ENCODE data around the gene PARP1.

Gene PARP1

GRCh38 chr1:226363801-226364513 is 43.9 kb downstream of the PARP1 start:
- Histone ChIP-seq H3K14ac (ENCODE audit: low read length in 2 of 2) (no peak overlapping the region), H3K4me1 (ENCODE audit: control insufficient read depth, insufficient read depth, low read depth, low read length) (peaks cover 12% of the 10 kb centered on the region), H3K79me1 (replicated peaks; ENCODE audit: low read length, poor library complexity, severe bottlenecking) (peaks cover 14% of the 10 kb centered on the region), H3K4me2 (ENCODE audit: low read length, poor library complexity, severe bottlenecking) (no peak overlapping the region), H4K8ac (ENCODE audit: low read length) (no peak overlapping the region), H3K23ac (ENCODE audit: low read length in 2 of 2) (no peak overlapping the region), H2BK15ac (ENCODE audit: low read depth, poor library complexity, severe bottlenecking) (no peak overlapping the region), H3K4ac (ENCODE audit: low read depth in 1 of 2, low read length in 2 of 2) (no peak overlapping the region), H2BK12ac (ENCODE audit: low read length in 2 of 2) (no peak overlapping the region), H2AFZ (ENCODE audit: low read depth, low read length) (no peak overlapping the region), H3K27ac (ENCODE audit: low read length, poor library complexity, severe bottlenecking) (peak overlapping the region; percentile 6), H3K27me3 (ENCODE audit: control insufficient read depth in 1 of 2, insufficient read depth in 1 of 2, low read length in 2 of 2) (no peaks in the 10 kb centered on the region), H4K91ac (ENCODE audit: low read length) (no peak overlapping the region), H2BK120ac (ENCODE audit: low read depth, low read length) (no peak overlapping the region), H2BK5ac (ENCODE audit: low read depth, low read length, poor library complexity, severe bottlenecking) (no peak overlapping the region), H3K9ac (ENCODE audit: low read length) (no peak overlapping the region), H3K4me3 (ENCODE audit: insufficient read depth in 1 of 2, low read depth in 1 of 2, low read length in 2 of 2) (no peak overlapping the region), H3K18ac (ENCODE audit: low read depth in 1 of 2, low read length in 2 of 2) (no peak overlapping the region), H3K36me3 (ENCODE audit: control insufficient read depth in 1 of 2, insufficient read depth in 2 of 2, low read depth in 1 of 2, low read length in 2 of 2) (peaks cover 67 to 94% of the 10 kb centered on the region in 2 experiments), H3K9me3 (ENCODE audit: control insufficient read depth, low read length) (no peaks in the 10 kb centered on the region), H2AK5ac (ENCODE audit: low read length, severe bottlenecking) (no peak overlapping the region)
- WGBS, result 86% methylated on average over 9 of the region's 9 CpGs
- no peak for DNase-seq

- Histone ChIP-seq H3K27me3 (ENCODE audit: control insufficient read depth in 1 of 2, insufficient read depth in 1 of 2, low read length in 2 of 2) (no peaks in the 10 kb centered on the region), H3K4me2 (ENCODE audit: low read length, poor library complexity, severe bottlenecking) (no peak overlapping the region), H3K27ac (ENCODE audit: low read length, poor library complexity, severe bottlenecking) (no peak overlapping the region), H3K36me3 (ENCODE audit: control insufficient read depth in 1 of 2, insufficient read depth in 2 of 2, low read depth in 1 of 2, low read length in 2 of 2) (peaks cover 64 to 93% of the 10 kb centered on the region in 2 experiments), H2AK5ac (ENCODE audit: low read length, severe bottlenecking) (no peak overlapping the region), H3K14ac (ENCODE audit: low read length in 2 of 2) (no peak overlapping the region), H2AFZ (ENCODE audit: low read depth, low read length) (no peak overlapping the region), H3K4ac (ENCODE audit: low read depth in 1 of 2, low read length in 2 of 2) (no peak overlapping the region), H4K8ac (ENCODE audit: low read length) (no peak overlapping the region), H2BK15ac (ENCODE audit: low read depth, poor library complexity, severe bottlenecking) (no peak overlapping the region), H3K4me3 (ENCODE audit: insufficient read depth in 1 of 2, low read depth in 1 of 2, low read length in 2 of 2) (no peak overlapping the region), H3K18ac (ENCODE audit: low read depth in 1 of 2, low read length in 2 of 2) (no peak overlapping the region), H3K9me3 (ENCODE audit: control insufficient read depth, low read length) (no peaks in the 10 kb centered on the region), H4K91ac (ENCODE audit: low read length) (no peak overlapping the region), H3K4me1 (ENCODE audit: control insufficient read depth, insufficient read depth, low read depth, low read length) (peaks cover 8% of the 10 kb centered on the region), H2BK5ac (ENCODE audit: low read depth, low read length, poor library complexity, severe bottlenecking) (no peak overlapping the region), H3K9ac (ENCODE audit: low read length) (no peak overlapping the region), H2BK120ac (ENCODE audit: low read depth, low read length) (no peak overlapping the region), H2BK12ac (ENCODE audit: low read length in 2 of 2) (no peak overlapping the region), H3K79me1 (replicated peaks; ENCODE audit: low read length, poor library complexity, severe bottlenecking) (peaks cover 8% of the 10 kb centered on the region), H3K23ac (ENCODE audit: low read length in 2 of 2) (no peak overlapping the region)
- no peak for DNase-seq
- WGBS, result 98% methylated on average over 8 of the region's 9 CpGs
Measured at GRCh38 chr1:226362891-226363447, 44.9 kb downstream of the PARP1 start.

DNA sequence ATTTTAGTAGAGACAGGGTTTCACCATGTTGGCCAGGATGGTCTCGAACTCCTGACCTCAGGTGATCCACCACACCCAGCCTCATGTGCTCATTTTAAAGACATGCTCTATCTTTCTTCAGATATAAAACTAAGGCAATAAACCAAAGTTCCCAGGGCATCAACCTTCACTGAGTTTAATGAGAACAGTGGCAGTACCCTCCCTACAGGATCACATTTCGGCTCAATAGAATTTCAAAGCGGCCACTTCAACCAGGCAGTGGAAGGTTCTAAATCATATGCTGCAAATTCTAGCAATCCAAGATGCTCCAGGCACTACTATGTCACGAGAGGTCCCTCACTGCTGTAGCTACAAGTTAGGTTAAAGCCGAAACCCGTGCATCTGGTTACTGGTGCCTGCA is 45.5 kb downstream of the PARP1 start:
- Histone ChIP-seq H3K4me2 (ENCODE audit: low read length, poor library complexity, severe bottlenecking) (no peak overlapping the region), H2BK12ac (ENCODE audit: low read length in 2 of 2) (no peak overlapping the region), H2AK5ac (ENCODE audit: low read length, severe bottlenecking) (no peak overlapping the region), H3K27ac (ENCODE audit: low read length, poor library complexity, severe bottlenecking) (no peak overlapping the region), H3K18ac (ENCODE audit: low read depth in 1 of 2, low read length in 2 of 2) (no peak overlapping the region), H3K4me3 (ENCODE audit: insufficient read depth in 1 of 2, low read depth in 1 of 2, low read length in 2 of 2) (no peak overlapping the region), H2BK120ac (ENCODE audit: low read depth, low read length) (no peak overlapping the region), H2BK5ac (ENCODE audit: low read depth, low read length, poor library complexity, severe bottlenecking) (no peak overlapping the region), H3K9ac (ENCODE audit: low read length) (no peak overlapping the region), H2BK15ac (ENCODE audit: low read depth, poor library complexity, severe bottlenecking) (no peak overlapping the region), H3K4me1 (ENCODE audit: control insufficient read depth, insufficient read depth, low read depth, low read length) (peaks cover 8% of the 10 kb centered on the region), H3K27me3 (ENCODE audit: control insufficient read depth in 1 of 2, insufficient read depth in 1 of 2, low read length in 2 of 2) (no peaks in the 10 kb centered on the region), H4K8ac (ENCODE audit: low read length) (no peak overlapping the region), H4K91ac (ENCODE audit: low read length) (no peak overlapping the region), H3K36me3 (ENCODE audit: control insufficient read depth in 1 of 2, insufficient read depth in 2 of 2, low read depth in 1 of 2, low read length in 2 of 2) (peaks cover 63 to 88% of the 10 kb centered on the region in 2 experiments), H3K4ac (ENCODE audit: low read depth in 1 of 2, low read length in 2 of 2) (no peak overlapping the region), H3K23ac (ENCODE audit: low read length in 2 of 2) (no peak overlapping the region), H3K79me1 (replicated peaks; ENCODE audit: low read length, poor library complexity, severe bottlenecking) (peaks cover 8% of the 10 kb centered on the region), H2AFZ (ENCODE audit: low read depth, low read length) (no peak overlapping the region), H3K14ac (ENCODE audit: low read length in 2 of 2) (no peak overlapping the region), H3K9me3 (ENCODE audit: control insufficient read depth, low read length) (no peaks in the 10 kb centered on the region)
- no peak for DNase-seq
- WGBS, result 83% methylated on average over 6 of the region's 6 CpGs

- Histone ChIP-seq H3K4me1 (ENCODE audit: control insufficient read depth, insufficient read depth, low read depth, low read length) (peaks cover 4% of the 10 kb centered on the region), H2AFZ (ENCODE audit: low read depth, low read length) (no peak overlapping the region), H4K8ac (ENCODE audit: low read length) (no peak overlapping the region), H2BK12ac (ENCODE audit: low read length in 2 of 2) (no peak overlapping the region), H3K23ac (ENCODE audit: low read length in 2 of 2) (no peak overlapping the region), H3K18ac (ENCODE audit: low read depth in 1 of 2, low read length in 2 of 2) (no peak overlapping the region), H3K79me1 (replicated peaks; ENCODE audit: low read length, poor library complexity, severe bottlenecking) (peaks cover 8% of the 10 kb centered on the region), H2BK15ac (ENCODE audit: low read depth, poor library complexity, severe bottlenecking) (no peak overlapping the region), H2BK5ac (ENCODE audit: low read depth, low read length, poor library complexity, severe bottlenecking) (no peak overlapping the region), H3K9ac (ENCODE audit: low read length) (no peak overlapping the region), H3K4ac (ENCODE audit: low read depth in 1 of 2, low read length in 2 of 2) (no peak overlapping the region), H3K36me3 (ENCODE audit: control insufficient read depth in 1 of 2, insufficient read depth in 2 of 2, low read depth in 1 of 2, low read length in 2 of 2) (peaks cover 64 to 71% of the 10 kb centered on the region in 2 experiments), H3K27me3 (ENCODE audit: control insufficient read depth in 1 of 2, insufficient read depth in 1 of 2, low read length in 2 of 2) (no peaks in the 10 kb centered on the region), H4K91ac (ENCODE audit: low read length) (no peak overlapping the region), H2BK120ac (ENCODE audit: low read depth, low read length) (no peak overlapping the region), H3K4me2 (ENCODE audit: low read length, poor library complexity, severe bottlenecking) (no peak overlapping the region), H2AK5ac (ENCODE audit: low read length, severe bottlenecking) (no peak overlapping the region), H3K27ac (ENCODE audit: low read length, poor library complexity, severe bottlenecking) (no peak overlapping the region), H3K14ac (ENCODE audit: low read length in 2 of 2) (no peak overlapping the region), H3K9me3 (ENCODE audit: control insufficient read depth, low read length) (no peaks in the 10 kb centered on the region), H3K4me3 (ENCODE audit: insufficient read depth in 1 of 2, low read depth in 1 of 2, low read length in 2 of 2) (no peak overlapping the region)
- WGBS, result 99% methylated on average over 6 of the region's 8 CpGs
- no peak for DNase-seq
Measured at GRCh38 chr1:226360106-226360746, 47.7 kb downstream of the PARP1 start.

All from mesenchymal stem cell (in vitro differentiated cells and primary cell).